Activated CD8-positive, alpha-beta memory T cell treated with anti-CD3 and anti-CD28 coated beads, Interleukin-2, amount 50 U/mL, for 24 hours (primary cell): ENCODE results near the gene FBXO31.

ENCODE experiments used
- DNase-seq: peaks from one replicate; pipeline ENCODE4 v3.0.0-alpha.2; 2020; ENCODE audit errors: extremely low read depth

The FBXO31 gene, protein sequence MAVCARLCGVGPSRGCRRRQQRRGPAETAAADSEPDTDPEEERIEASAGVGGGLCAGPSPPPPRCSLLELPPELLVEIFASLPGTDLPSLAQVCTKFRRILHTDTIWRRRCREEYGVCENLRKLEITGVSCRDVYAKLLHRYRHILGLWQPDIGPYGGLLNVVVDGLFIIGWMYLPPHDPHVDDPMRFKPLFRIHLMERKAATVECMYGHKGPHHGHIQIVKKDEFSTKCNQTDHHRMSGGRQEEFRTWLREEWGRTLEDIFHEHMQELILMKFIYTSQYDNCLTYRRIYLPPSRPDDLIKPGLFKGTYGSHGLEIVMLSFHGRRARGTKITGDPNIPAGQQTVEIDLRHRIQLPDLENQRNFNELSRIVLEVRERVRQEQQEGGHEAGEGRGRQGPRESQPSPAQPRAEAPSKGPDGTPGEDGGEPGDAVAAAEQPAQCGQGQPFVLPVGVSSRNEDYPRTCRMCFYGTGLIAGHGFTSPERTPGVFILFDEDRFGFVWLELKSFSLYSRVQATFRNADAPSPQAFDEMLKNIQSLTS

DNA sequence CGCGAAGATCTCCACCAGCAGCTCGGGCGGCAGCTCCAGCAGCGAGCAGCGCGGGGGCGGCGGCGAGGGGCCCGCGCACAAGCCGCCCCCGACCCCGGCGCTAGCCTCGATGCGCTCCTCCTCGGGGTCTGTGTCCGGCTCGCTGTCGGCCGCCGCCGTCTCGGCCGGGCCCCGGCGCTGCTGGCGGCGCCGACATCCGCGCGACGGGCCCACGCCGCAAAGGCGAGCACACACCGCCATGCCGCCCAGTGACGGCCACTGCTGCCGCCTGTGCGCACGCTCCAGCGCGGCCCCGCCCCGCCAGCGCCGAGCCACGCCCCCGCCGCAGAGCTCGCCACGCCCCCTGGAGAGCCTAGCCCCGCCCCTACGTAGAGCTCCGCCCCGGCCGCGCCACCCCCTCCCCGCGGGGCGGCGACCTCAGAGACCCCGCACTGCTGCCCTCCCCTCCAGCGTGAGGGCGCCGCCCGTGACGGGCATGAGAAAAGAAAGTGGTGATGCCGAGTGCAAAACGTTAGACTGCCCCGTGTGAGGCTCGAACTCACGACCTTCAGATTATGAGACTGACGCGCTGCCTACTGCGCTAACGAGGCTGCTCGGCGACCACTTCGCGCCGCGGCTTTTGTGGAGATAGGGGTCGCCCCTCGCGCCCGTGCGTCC is at the start of gene FBXO31:
TSS of gene FBXO31 (minus strand) at position 272 of the 657 bp plus-strand sequence. CDS start at position 240, 32 bp downstream.
- peak; percentile 70 for DNase-seq

DNA sequence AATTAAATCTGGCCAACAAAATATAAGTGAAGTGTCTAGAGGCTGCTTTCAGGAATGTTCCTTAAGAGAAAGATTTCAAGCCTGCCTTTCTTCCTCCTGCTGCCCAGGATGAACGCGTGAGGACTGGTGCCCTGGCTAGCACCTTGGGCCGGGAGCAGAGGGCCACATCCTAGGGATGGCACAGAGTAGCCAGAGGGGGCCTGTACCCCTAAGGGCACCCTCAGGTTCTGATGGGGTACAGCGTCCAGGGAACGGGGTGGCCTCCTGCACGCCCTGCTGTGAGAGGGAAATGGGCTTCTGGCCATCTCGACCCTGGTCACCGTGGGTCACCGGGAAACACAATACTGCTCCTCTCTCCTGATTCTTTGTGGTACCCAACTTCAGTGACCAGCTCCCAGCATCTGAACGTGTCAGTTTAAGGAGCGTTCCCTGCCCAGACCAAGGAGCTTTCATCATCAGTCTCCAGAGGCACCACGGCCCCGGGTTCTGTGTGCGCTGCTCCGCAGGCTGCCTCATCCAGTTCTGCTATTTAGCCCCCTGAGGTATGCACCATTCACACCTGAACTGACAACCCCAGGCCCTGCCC is 48.8 kb upstream of the FBXO31 start:
- DNase-seq, result no peak

DNA sequence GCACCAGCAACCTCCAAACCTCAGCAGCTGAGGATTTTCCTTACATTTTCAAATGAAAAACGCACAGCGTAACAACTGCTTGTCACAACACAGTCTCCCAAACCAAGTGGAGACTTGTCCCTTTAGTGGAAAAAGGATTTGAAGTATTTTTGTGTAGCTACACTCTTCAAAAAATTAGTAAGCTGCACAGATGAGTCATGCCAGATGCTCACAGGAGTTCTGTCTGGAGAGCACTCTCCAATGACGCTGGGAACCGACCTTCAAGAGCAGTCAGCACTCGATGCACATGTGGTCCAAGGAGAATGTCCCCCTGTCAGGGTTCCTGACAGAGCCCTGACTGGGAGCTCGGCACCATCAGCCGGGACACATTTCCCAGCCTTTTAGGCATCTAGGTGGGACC is 48.4 kb upstream of the FBXO31 start:
- DNase-seq, result no peak

DNA sequence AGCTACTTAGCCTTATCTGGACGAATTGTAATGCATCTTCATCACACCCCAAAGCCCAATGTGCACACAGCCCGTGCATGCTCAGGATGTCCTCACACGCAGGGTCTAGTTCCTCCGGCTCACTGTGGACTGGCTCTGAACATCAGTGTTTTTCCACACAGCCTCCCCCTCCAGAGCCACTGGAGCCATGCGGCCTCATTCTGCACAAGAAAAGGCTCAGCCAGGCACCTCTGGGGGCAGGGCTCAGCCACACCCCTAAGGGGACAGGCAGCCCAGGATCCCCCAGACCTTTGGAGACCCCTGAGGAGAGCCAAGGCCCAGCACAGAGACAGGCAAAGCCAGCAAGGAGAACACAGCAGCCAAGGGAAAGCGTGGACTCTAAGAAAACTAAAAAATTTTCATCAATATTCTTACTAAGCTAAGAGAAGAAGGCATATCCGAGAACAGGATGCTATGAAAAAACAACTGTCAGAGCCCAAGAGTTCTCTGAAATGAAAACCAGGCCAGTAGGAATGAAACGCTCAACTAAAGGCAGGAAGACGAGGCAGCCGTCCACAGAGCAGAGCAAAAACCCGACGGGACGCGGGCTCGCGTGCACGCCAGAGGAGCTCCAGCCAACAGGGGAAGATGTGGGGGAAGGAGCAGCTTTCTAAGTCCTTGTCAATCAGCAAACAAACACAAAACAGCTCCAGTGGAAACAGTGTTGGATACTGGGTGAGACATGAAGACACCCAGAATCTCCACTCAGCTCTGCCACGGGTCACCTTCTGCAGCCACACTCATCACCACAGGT is 43.0 kb upstream of the FBXO31 start:
- DNase-seq, result no peak

DNA sequence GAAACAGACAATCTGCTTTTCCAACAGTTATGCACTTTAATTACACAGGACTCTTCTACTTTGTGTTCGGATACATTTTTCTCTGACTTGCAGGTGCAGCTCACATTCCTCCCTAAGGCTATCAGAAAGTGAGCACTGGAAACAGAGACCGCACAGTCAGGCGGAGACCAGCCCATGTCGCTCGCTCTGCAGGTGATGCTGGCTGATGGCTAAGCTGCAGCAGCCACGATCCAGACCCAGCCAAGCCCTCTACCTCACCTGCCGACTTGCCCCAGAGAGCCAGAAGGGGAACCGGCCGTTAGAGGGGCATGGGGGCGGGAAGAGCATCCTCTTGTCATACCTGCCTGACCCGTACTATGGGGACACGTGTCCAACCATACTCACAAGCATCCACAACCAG is 42.4 kb upstream of the FBXO31 start:
- no peak for DNase-seq

DNA sequence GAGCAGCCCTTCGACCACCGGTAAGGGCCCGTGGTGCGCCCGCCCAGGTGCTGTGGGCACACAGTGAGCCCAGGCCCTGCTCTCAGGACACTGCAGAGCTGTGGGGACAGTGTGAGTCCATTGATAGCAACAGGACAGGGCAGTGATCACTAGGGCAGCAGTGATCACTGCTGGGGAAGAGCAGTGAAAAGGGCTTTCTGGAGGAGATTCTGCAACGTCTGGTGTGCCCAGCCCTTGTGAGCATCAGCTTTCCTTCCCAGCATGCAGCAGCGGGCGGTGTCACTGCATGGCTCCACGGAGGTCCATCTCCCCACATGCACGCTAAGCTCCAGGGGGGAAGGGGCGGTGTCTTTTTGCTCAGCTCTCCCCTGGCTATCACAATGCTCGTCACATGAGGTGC is 40.7 kb upstream of the FBXO31 start:
- DNase-seq, result no peak

DNA sequence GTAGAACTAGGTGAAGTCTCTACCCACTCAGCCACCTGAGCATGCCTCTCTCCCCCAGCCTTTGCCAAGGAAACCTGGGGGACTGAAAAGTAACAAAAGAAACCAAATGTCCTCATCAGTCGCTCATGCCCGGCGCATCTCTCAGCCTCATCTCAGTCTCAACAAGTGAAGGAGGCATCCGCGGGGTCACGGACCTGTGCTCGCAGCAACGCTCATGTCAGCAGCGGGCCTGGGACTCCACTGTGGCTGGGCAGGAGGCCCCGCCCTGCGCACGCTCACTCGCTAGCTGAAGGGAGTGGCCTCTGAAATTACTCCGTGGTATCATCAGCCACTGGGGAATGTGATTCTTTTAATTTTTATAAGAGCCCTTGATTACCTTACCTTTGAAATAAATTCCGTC is 39.9 kb upstream of the FBXO31 start:
- DNase-seq, result no peak

DNA sequence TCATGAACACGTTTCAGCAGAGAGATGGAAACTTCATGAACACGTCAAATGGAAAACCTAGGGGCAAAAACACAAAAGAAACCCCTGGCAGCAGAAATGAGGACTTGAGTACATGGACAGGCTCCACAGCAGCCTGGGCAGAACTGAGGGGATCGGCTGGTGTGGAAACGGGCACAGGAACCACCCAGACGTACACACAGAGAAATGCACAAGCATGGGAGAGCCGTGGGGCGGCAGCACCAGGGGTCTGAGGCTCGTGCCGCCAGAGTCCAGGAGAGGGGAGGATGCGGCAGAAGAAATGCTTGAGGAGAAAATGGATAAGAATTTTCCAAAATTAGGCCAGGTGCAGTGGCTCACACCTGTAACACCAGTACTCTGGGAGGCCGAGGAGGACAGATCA is 38.5 kb upstream of the FBXO31 start:
- no peak for DNase-seq

DNA sequence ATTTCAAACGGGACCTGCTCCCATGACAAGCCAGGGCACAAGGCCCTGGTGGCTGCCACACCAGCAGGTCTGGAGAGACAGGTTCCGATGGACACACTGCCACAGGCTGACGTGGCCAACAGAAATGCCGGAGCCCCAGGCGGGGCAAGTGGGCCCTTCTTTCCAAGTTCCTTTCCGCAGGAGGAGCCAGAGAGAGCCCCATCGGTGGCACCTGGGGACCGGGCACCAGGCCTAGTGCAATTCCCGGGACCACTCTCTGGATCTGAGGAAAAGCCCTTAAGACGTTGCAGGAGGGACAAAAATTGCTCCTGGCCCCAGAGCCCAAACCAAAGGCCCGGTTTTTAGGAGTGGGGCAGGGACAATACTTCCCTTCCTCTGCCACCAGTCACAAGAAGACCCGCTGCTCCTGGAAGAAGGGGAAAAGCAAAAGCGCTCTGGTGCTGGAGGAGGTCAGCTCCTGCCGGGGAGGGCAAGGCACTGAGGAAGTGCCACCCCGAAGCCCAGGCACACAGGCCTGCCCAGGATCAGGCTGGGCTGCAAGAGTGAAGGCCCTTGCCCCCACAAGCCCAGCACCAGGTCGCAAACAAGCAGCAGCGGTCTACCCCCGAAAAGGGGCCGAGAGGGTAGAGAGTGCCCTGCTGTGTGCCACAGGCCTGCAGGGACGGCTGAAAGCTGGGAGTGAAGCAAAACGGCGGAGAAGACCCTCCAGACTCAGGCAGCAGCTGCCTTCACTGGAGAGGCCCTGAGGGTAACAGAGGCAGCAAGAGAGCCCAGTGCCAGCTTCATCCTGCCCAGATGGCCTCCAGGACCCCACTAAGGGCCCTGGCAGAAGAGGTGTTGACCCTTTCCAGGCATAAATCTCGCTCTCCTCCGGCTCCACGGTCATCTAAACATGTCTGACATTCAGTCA is 37.7 kb upstream of the FBXO31 start:
- DNase-seq, result no peak

DNA sequence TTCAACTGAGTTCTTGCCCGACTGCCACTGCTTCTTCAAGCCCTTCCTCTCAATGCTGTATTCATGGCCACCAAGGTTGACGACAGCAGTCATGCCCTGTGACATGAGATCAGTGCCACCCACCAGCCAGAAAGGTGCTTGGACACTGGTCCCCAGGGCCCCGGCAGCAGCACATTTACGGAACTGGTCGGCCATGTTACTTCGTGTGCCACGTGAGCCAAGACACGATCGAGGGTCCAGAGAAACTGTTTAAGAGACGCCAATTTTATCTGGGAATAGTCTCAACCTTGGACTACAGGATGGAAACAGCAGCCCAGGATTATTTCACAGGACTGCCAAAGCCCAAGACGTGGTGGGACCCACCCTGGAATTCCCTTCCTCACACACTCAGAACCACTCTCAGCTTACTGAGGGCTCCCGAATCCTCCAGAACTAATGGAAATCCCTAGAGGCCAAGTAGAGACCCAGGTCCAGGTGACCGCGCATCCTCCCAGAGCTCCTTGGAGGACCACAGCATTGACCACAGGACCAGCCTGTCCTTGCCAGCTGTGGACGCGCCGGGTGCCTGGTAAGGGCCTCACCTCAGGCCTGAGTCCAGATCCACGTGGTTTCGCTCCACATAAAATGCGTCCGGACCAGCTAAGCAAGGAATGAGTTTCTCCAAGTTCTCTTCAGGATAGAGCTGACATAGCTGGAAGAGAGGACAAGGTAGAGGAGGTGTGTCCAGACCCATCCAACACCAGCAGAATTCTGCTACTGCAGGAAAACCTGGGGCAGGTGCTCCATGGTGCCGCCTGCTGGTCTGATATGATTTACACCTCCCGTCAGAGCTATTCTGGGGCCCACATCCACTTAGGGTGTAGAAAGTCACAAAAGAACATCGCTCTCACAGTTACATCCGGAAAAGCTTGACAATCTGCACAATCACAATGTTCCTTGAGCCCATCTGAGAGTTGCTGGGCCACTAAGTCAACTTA is 36.7 kb upstream of the FBXO31 start:
- no peak for DNase-seq

DNA sequence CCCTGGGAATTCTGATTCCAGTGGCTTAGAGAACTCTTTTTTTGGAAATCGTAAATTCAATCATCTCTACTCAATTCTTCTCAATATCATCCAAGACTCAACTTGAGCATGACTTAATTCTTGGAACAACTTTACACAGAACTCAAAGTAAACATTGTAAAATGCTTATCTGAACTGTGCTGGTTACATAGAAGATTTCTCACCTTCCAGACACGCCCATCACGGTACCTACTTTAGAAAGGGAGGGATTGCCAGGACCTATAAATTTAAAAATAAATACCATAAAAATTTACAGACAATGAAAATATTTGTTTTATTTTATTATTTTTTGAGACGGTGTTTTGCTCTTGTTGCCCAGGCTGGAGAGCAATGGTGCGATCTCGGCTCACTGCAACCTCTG is 35.1 kb upstream of the FBXO31 start:
- DNase-seq, result no peak

DNA sequence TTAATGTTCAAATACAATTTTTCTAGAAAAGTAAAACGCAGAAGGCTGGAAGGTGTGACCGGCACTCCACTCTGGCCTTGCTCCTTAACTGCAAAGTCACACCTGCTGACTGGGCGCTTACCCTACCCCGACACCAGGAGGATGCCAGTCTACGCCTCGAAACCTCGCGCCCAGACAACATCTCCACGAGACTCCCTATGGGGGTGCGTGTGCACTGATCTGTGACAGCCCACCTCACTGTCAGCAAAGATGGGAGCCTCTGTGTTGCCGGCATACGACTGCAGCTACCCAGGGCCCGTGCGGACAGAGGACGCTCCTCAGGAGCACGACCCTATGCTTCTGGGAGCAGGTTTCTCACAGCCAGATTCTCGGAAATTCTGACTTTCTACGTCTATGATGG is 34.6 kb upstream of the FBXO31 start:
- no peak for DNase-seq

DNA sequence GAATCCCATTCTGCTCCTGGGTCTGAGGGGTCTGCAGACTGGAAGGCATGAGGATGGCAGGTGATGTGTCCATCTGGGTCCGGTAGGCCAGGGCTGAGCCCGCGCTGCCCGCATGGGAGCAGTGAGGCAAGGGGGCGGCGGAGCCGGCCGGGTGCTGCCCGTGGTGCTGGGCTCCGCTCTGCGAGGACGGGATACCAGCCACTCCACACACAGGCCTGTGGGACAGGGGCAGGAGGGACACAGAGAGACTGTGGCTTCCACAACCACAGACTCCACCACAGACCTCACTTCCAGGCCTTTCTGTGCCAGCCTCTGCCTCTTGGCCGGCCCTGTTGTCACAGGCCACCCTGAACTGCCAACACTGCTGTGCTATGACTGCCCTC is 33.9 kb upstream of the FBXO31 start:
- no peak for DNase-seq

DNA sequence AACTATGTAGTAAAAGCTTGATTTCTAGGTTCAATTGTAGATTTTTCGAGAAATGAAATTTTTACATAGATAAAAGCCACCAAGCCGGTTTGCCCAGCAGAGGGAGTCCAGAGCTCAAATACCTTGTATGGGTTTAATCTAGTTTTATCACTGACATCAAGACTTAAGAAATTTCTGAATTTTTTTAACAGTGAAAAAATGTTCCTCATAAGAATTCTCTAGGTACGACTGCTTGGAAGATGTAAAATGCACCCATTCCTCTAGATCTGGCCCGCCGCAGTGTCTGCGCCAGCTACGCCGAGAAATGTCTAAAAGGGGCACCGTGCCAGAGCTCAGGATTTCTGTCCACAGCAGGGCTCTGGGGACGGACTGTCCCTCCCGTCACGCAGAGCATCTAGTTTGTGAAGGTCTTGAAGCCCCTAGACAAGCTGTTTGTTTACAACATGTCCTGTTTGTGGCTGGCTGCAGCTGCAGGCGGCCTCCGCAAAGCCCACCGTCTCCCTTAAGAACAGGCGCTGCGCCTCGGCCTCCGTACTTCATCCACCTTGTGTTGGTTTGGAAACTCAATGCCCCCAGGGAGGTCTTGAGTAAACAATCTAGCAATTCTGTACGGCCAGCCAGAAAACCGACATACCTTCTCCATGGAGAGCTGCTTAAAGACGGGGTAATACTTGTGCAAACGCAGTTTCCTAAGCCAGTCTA is 33.4 kb upstream of the FBXO31 start:
- DNase-seq, result no peak

DNA sequence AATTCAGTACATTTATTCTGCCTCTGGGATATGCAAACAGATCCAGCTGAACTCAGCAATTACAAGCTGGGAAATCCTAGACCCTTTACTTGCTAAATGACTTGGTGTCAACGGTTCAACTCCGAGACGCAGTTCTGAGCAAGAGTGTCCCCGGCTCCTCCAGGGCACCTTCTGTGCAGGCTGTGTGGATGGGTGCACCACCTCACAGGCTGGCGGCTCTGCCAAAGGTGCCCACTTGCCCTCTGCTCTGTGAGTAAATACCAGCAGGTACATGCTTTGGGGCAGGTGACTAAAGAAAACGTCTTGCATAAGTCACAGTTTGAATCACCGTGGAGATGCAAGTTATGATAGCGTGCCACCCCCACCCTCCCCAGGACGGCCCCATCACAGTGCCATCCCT is 31.9 kb upstream of the FBXO31 start:
- DNase-seq, result no peak

DNA sequence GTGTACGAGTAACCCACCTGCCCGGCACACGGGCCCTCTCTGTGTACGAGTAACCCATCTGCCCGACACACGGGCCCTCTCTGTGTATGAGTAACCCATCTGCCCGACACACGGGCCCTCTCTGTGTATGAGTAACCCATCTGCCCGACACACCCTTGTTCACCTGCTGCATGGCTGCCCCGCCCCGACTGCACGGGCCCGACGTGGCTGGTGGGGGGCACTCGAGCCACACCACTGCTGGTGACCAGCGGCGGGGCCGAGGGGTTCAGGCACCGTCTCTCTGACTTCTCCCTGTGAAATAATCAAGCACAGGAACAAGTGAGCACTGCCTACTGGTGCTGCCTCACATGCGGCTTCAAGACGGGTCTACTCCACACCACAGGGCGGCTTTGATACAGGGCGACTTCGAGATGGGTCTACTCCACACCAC is 30.7 kb upstream of the FBXO31 start:
- DNase-seq, result no peak

DNA sequence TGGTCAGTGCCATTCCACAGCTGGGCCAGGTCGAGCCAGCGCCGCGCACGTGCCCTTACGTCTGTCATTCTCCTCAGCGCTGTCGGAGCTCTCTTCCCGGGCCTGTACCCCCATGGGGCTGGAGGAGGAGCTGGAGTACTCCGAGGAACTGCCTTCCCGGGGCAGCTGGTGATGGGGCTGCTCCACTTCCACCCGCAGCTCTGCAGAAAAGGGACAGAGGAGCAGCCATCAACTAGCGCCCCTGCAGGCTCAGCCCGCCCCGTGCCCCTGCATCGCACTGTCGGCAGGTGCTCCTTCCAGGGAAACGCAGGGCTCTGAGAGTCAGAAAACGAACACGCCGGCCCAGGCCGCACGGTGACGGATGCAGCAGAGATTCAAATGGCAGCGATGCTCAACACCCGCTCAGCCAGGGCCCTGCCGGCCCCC is 29.4 kb upstream of the FBXO31 start:
- DNase-seq, result no peak

DNA sequence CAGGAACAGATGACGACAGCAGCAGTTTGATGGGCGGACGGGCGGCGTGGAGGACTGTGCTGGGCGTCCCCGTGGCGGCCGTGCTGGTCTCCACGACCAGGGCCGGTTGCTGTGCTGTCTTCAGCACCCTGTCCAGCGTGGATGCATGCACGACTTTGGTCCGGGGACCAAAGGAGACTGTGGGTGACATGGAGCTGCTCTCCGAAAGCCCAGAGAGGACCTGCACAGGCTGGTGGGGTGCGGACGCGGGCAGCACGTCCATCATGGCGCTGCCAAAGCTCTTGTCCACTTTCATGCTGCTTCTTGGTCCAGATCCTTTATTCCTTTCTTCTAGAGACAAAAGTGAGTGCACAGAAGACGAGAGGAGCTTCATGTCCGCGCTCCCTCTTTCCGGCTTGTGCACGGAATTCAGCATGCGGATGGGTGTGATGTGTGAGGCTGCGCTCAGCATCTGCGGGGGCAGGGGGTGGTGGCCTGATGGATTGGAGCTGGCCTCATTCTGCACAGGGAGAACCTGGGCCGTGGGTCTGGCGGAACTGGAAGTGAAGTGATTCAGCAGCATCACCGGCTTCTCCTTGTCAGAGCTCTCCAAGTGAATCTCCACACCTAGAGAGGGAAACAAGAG is 28.9 kb upstream of the FBXO31 start:
- no peak for DNase-seq
